Measurements from ENCODE around the gene FARP2.

FARP2 gene

DNA sequence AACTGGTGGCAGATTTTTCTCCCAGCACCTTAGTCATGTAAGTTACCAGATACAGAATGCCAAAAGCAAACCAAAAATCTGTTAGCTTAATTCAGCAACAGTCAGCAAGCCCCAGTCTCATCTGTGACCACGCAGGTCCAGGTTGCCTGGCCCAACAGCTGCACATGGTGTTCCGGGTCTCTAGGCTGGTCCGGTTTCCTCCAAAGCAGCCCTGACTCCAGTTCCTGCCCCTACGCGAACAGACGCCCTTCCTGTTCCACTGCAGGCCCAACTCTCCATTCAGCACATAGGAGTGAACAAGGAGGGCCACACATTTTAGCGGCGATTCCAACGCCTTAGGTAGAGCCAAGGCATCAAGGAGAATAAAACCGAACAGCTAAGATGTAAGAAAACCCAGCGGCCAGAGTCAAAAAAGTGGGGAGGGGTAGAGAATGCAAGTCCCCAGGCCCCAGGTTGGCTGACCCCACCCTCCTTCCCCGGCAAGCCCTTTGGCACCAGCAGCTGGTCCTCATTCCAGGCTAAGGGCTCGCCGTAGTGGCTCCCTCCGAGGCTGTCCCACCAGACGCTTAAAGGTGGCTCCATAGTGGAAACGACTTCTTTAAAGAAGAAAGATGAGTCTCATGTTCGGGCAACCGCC is 150.8 kb downstream of the FARP2 start:
- no peak for DNase-seq
- CTCF ChIA-PET, result interaction anchor here (1.5 to 1.9 kb wide), 2 partner anchors 8 to 152 kb away, joined by 3 to 4 read pairs; no protein-coding TSS in a partner anchor
- 65% methylated on average over 17 of the region's 19 CpGs for WGBS (ENCODE audit: insufficient coverage)
- POLR2A ChIA-PET, result no interaction called here
- Histone ChIP-seq H3K27ac (ENCODE audit: insufficient read depth in 1 of 2, low read depth in 1 of 2, low read length in 2 of 2, poor library complexity in 1 of 2, severe bottlenecking in 2 of 2) (no peak overlapping the region), H3K27me3 (replicated peaks in 2 of 5; ENCODE audit: control insufficient read depth in 4 of 5, insufficient read depth in 5 of 5, low read length in 4 of 5) (peaks cover 0 to 2% (median 0%) of the 10 kb centered on the region in 5 experiments), H3K9me3 (ENCODE audit: control extremely low read depth in 1 of 5, control insufficient read depth in 4 of 5, insufficient read depth in 2 of 5, low read depth in 1 of 5, low read length in 4 of 5) (no peaks in the 10 kb centered on the region), H3K36me3 (ENCODE audit: control insufficient read depth in 4 of 4, insufficient read depth in 4 of 4, low read length in 3 of 4) (peaks cover 0 to 4% (median 2%) of the 10 kb centered on the region in 4 experiments), H3K4me1 (ENCODE audit: control extremely low read depth in 1 of 4, control insufficient read depth in 4 of 4, insufficient read depth in 4 of 4, low read length in 3 of 4) (peaks cover 0 to 22% (median 21%) of the 10 kb centered on the region in 4 experiments), H3K4me3 (ENCODE audit: control insufficient read depth in 1 of 7, extremely low read depth in 1 of 7, insufficient read depth in 4 of 7, low read depth in 2 of 7, low read length in 6 of 7) (peak overlapping the region in 6 of 7 experiments; percentile 9 to 86 (median 76))

DNA sequence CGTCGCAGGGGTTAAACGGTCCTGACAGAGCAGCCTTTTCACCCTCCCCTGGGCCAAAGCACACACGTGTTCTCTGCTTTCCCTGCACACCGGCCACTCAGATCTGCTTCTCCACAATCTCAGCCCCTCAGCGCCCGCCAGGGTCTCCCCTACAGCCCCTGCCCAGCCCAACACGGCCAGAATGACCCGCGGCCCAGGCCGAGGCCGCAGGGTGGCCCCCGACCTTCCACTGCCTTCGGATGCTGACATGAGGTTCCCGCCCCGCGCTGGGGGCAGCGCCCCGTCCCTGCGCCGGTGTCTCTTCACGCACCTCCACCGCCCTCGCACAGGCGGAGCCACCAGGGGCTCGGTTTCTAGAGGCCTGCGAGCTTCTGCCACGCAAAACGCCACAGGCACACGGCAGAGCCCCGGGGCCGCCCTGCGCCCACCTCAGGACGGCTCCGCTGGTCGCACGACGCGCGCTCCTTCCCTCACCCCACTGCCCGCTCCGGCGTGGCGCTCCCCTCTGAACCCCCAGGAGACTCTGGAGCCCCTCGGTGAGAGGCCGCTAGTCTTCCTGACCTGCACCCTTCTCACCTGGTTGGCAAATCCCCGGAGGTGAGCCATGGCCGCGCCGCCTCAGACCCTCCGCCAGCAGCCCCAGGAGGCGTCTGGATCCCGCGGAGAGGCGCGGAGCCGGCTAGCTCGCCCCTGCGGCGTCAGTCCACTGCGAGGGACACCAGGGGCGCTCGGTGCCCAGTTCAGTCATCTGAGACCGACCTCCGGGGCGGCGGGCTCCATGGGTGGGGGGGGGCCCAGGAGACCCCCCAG is 151.6 kb downstream of the FARP2 start:
- Histone ChIP-seq H3K9me3 (ENCODE audit: control extremely low read depth in 1 of 5, control insufficient read depth in 4 of 5, insufficient read depth in 2 of 5, low read depth in 1 of 5, low read length in 4 of 5) (no peaks in the 10 kb centered on the region), H3K4me1 (ENCODE audit: control extremely low read depth in 1 of 4, control insufficient read depth in 4 of 4, insufficient read depth in 4 of 4, low read length in 3 of 4) (peaks cover 0 to 22% (median 21%) of the 10 kb centered on the region in 4 experiments), H3K27ac (ENCODE audit: insufficient read depth in 1 of 2, low read depth in 1 of 2, low read length in 2 of 2, poor library complexity in 1 of 2, severe bottlenecking in 2 of 2) (no peak overlapping the region), H3K36me3 (ENCODE audit: control insufficient read depth in 4 of 4, insufficient read depth in 4 of 4, low read length in 3 of 4) (peaks cover 0 to 4% (median 2%) of the 10 kb centered on the region in 4 experiments), H3K4me3 (ENCODE audit: control insufficient read depth in 1 of 7, extremely low read depth in 1 of 7, insufficient read depth in 4 of 7, low read depth in 2 of 7, low read length in 6 of 7) (peak overlapping the region; percentile 52 to 86 (median 76)), H3K27me3 (replicated peaks in 2 of 5; ENCODE audit: control insufficient read depth in 4 of 5, insufficient read depth in 5 of 5, low read length in 4 of 5) (peaks cover 0 to 2% (median 0%) of the 10 kb centered on the region in 5 experiments)
- under 1% methylated on average over 58 of the region's 67 CpGs for WGBS (ENCODE audit: insufficient coverage)
- CTCF ChIA-PET, result interaction anchor here (1.9 kb wide), 1 partner anchor 9 kb away, joined by 4 read pairs; no protein-coding TSS in a partner anchor
- POLR2A ChIA-PET, result interaction anchor here (0.6 kb wide), 1 partner anchor 26 kb away, joined by 3 read pairs; no protein-coding TSS in a partner anchor
- DNase-seq, result peak; percentile 44 to 70 (median 60)

DNA sequence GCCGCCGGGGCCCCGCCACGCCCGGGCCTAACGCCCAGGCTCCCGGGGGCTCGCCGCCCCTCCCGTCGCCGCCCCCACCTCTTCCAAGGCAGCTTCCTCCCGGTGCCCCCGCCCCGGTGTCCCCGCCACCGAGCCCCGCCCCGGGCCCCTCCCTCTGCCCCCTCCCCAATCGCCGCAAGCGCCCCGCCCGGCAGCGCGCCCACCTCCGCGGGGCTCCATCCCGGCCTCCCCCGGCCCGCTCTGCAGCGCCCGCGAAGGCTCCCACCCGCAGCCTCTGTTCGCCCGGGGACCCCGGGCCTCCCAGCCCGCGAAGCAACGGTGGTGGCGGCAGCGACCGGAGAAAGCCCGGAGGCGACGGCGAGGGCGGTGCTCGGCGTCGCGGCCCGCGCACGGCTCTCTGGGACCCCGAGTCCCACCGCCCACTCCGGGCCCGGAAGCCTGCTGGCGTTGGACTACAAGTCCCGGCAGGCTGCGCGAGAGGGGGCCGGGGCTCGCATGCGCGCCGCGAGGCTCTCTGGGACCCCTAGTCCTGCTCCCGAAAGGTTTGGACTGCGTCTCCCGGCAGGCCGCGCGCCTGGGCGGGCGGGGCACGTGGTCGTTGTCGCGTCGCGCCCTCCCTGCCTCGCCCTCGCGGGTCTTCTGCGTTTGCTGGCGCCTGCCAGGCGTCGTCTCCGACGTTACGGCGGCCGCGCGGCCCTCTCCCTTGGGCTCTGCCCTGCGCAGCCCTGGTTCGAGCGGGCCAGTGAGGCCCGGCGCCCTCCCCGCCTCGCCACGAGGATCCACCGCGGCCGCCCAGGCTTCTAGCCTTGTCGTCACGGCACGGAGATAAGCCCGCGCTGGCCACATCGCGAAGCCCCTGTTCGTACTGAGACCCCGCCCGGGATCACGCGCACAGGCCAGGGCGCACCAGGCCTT is 152.4 kb downstream of the FARP2 start, which contains the start of gene STK25:
Gene STK25 (minus strand): TSS at position 345 of the 915 bp plus-strand sequence. CDS start 549 bp downstream, outside the sequence.
- Histone ChIP-seq H3K36me3 (ENCODE audit: control insufficient read depth in 4 of 4, insufficient read depth in 4 of 4, low read length in 3 of 4) (peaks cover 0 to 4% (median 1%) of the 10 kb centered on the region in 4 experiments), H3K4me3 (ENCODE audit: control insufficient read depth in 1 of 7, extremely low read depth in 1 of 7, insufficient read depth in 4 of 7, low read depth in 2 of 7, low read length in 6 of 7) (peak within 1 kb of the TSS; percentile 52 to 86 (median 76)), H3K4me1 (ENCODE audit: control extremely low read depth in 1 of 4, control insufficient read depth in 4 of 4, insufficient read depth in 4 of 4, low read length in 3 of 4) (peaks cover 0 to 22% (median 21%) of the 10 kb centered on the region in 4 experiments), H3K9me3 (ENCODE audit: control extremely low read depth in 1 of 5, control insufficient read depth in 4 of 5, insufficient read depth in 2 of 5, low read depth in 1 of 5, low read length in 4 of 5) (no peaks in the 10 kb centered on the region), H3K27ac (ENCODE audit: insufficient read depth in 1 of 2, low read depth in 1 of 2, low read length in 2 of 2, poor library complexity in 1 of 2, severe bottlenecking in 2 of 2) (peak within 1 kb of the TSS in 1 of 2 experiments; percentile 73), H3K27me3 (replicated peaks in 2 of 5; ENCODE audit: control insufficient read depth in 4 of 5, insufficient read depth in 5 of 5, low read length in 4 of 5) (peaks cover 0 to 2% (median 0%) of the 10 kb centered on the region in 5 experiments)
- CTCF ChIA-PET, result interaction anchor here (1.9 kb wide), 1 partner anchor 10 kb away, joined by 4 read pairs; no protein-coding TSS in a partner anchor
- peak; percentile 98 to 99 (median 98) for DNase-seq
- POLR2A ChIA-PET, result interaction anchor here (0.6 kb wide), 2 partner anchors 25 to 134 kb away, joined by 3 to 4 read pairs; no protein-coding TSS in a partner anchor
- under 1% methylated on average over 99 of the region's 122 CpGs for WGBS (ENCODE audit: insufficient coverage)

DNA sequence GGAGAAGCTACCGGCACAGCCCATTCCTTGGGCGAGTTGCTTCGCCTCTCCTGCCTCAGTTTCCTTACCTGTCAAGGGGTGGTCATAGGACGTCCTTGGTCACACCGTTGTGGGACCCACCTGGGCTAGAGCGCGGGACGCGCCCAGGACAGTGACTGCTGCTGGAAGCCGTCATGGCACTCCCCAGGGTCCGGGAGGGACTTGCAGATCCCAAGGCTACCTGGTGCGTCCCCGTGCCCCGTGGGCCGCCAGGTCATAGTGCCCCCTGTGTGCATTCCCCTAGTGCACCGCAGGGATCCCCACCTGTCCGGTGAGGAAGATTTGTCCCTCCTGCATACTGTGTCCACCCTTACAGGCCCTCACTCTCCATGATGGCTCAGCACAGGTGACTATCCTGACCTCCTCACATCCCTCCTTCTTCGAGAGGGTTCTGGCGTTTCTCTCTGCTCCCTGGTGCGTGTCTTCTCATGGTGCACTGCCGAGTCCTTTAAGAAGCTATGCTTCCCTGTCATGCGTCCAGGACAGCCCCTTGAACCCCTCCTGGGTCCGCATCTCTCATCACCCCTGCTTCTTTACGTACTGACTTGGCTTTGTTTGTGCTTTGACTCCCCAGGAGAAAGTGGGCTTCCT is 153.2 kb downstream of the FARP2 start:
- H3K27me3 ChIP-seq (replicated peaks in 2 of 5; ENCODE audit: control insufficient read depth in 4 of 5, insufficient read depth in 5 of 5, low read length in 4 of 5), result peaks cover 0 to 2% (median 0%) of the 10 kb centered on the region in 5 experiments
- H3K4me3 ChIP-seq (ENCODE audit: control insufficient read depth in 1 of 7, extremely low read depth in 1 of 7, insufficient read depth in 4 of 7, low read depth in 2 of 7, low read length in 6 of 7), result peak overlapping the region in 6 of 7 experiments; percentile 36 to 77 (median 72)
- no peak for DNase-seq
- 32% methylated on average over 24 of the region's 24 CpGs for WGBS (ENCODE audit: insufficient coverage)
- POLR2A ChIA-PET, result interaction anchor here (0.6 kb wide), 1 partner anchor 133 kb away, joined by 4 read pairs; no protein-coding TSS in a partner anchor
- no peaks in the 10 kb centered on the region for H3K36me3 ChIP-seq (ENCODE audit: control insufficient read depth in 4 of 4, insufficient read depth in 4 of 4, low read length in 3 of 4)
- H3K9me3 ChIP-seq (ENCODE audit: control extremely low read depth in 1 of 5, control insufficient read depth in 4 of 5, insufficient read depth in 2 of 5, low read depth in 1 of 5, low read length in 4 of 5), result no peaks in the 10 kb centered on the region
- CTCF ChIA-PET, result no interaction called here
- peaks cover 0 to 22% (median 21%) of the 10 kb centered on the region in 4 experiments for H3K4me1 ChIP-seq (ENCODE audit: control extremely low read depth in 1 of 4, control insufficient read depth in 4 of 4, insufficient read depth in 4 of 4, low read length in 3 of 4)
- H3K27ac ChIP-seq (ENCODE audit: insufficient read depth in 1 of 2, low read depth in 1 of 2, low read length in 2 of 2, poor library complexity in 1 of 2, severe bottlenecking in 2 of 2), result peak overlapping the region in 1 of 2 experiments; percentile 73

DNA sequence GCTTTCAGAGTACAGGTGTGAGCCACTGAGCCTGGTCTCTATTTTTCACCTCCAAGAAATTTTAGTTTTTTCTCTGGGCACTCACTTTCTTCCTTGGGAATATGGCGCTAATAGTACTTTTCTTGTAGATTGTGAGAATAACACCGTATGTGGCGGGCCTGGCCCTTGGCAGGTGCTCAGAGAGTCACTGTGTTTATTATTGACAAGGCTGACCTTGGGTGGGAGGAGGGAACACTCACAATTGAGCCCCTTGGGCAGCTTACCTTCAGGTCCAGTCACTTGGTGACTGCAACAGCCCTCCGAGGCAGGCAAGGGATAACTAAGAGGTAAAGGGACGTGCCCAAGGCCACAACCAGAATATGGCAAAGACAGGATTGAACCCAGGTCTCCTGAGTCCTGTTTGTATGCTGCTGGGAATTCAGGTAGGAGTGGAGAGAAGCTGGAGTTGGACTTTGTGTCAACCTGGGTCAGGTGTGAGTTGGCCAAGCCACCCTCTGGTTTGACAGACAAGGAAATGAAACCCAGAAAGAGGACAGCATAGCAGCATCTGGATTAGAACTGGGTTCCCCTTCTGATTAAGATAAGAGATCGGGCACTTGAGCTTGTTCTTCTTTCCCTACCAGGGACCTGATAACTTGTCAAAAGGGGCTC is 155.1 kb downstream of the FARP2 start:
- Histone ChIP-seq H3K27ac (ENCODE audit: insufficient read depth in 1 of 2, low read depth in 1 of 2, low read length in 2 of 2, poor library complexity in 1 of 2, severe bottlenecking in 2 of 2) (no peak overlapping the region), H3K27me3 (replicated peaks in 2 of 5; ENCODE audit: control insufficient read depth in 4 of 5, insufficient read depth in 5 of 5, low read length in 4 of 5) (no peaks in the 10 kb centered on the region), H3K4me1 (ENCODE audit: control extremely low read depth in 1 of 4, control insufficient read depth in 4 of 4, insufficient read depth in 4 of 4, low read length in 3 of 4) (peaks cover 0 to 22% (median 21%) of the 10 kb centered on the region in 4 experiments), H3K36me3 (ENCODE audit: control insufficient read depth in 4 of 4, insufficient read depth in 4 of 4, low read length in 3 of 4) (no peaks in the 10 kb centered on the region), H3K9me3 (ENCODE audit: control extremely low read depth in 1 of 5, control insufficient read depth in 4 of 5, insufficient read depth in 2 of 5, low read depth in 1 of 5, low read length in 4 of 5) (no peaks in the 10 kb centered on the region), H3K4me3 (ENCODE audit: control insufficient read depth in 1 of 7, extremely low read depth in 1 of 7, insufficient read depth in 4 of 7, low read depth in 2 of 7, low read length in 6 of 7) (no peak overlapping the region)
- ChIA-PET CTCF (no interaction called here), POLR2A (no interaction called here)
- WGBS (ENCODE audit: insufficient coverage), result 97% methylated on average over 4 of the region's 6 CpGs
- no peak for DNase-seq

DNA sequence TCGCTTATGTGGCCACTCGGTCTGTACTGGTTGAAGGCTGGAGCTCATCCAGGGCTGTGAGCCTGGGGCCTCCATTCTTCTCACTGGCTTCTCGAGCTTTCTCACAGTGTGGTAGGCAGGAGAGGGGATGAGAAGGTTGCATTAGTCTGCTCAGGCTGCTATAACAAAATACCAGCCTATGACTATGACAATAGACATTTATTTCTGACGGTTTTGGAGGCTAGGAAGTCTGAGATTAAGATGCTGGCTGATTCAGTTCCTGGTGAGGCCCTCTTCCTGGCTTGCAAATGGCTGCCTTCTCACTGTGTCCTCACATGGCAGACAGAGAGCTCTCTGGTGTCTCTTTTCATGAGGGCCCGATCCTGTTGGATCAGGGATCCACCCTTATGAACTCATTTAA is 158.5 kb downstream of the FARP2 start:
- no peaks in the 10 kb centered on the region for H3K9me3 ChIP-seq (ENCODE audit: control extremely low read depth in 1 of 5, control insufficient read depth in 4 of 5, insufficient read depth in 2 of 5, low read depth in 1 of 5, low read length in 4 of 5)
- CTCF ChIA-PET, result no interaction called here
- H3K36me3 ChIP-seq (ENCODE audit: control insufficient read depth in 4 of 4, insufficient read depth in 4 of 4, low read length in 3 of 4), result no peaks in the 10 kb centered on the region
- H3K27me3 ChIP-seq (replicated peaks in 2 of 5; ENCODE audit: control insufficient read depth in 4 of 5, insufficient read depth in 5 of 5, low read length in 4 of 5), result peaks cover 0 to 3% (median 0%) of the 10 kb centered on the region in 5 experiments
- no peak overlapping the region for H3K4me3 ChIP-seq (ENCODE audit: control insufficient read depth in 1 of 7, extremely low read depth in 1 of 7, insufficient read depth in 4 of 7, low read depth in 2 of 7, low read length in 6 of 7)
- 87% methylated on average over 4 of the region's 5 CpGs for WGBS (ENCODE audit: insufficient coverage)
- peaks cover 0 to 1% (median 0%) of the 10 kb centered on the region in 4 experiments for H3K4me1 ChIP-seq (ENCODE audit: control extremely low read depth in 1 of 4, control insufficient read depth in 4 of 4, insufficient read depth in 4 of 4, low read length in 3 of 4)
- no peak overlapping the region for H3K27ac ChIP-seq (ENCODE audit: insufficient read depth in 1 of 2, low read depth in 1 of 2, low read length in 2 of 2, poor library complexity in 1 of 2, severe bottlenecking in 2 of 2)
- POLR2A ChIA-PET, result no interaction called here
- DNase-seq, result no peak

Measured in common myeloid progenitor, CD34-positive (primary cell).